ENCODE results near the gene MAPK12. TPM values are rescaled to one million over a fixed set of nuclear protein-coding genes. Genes with fewer than 3 reads are reported as not detected.

The MAPK12 gene
- total and polyA plus RNA-seq, 2 donors (not counting 1 experiment from before 2014, with no cell fraction given) = 6.5 to 7.8 TPM

DNA sequence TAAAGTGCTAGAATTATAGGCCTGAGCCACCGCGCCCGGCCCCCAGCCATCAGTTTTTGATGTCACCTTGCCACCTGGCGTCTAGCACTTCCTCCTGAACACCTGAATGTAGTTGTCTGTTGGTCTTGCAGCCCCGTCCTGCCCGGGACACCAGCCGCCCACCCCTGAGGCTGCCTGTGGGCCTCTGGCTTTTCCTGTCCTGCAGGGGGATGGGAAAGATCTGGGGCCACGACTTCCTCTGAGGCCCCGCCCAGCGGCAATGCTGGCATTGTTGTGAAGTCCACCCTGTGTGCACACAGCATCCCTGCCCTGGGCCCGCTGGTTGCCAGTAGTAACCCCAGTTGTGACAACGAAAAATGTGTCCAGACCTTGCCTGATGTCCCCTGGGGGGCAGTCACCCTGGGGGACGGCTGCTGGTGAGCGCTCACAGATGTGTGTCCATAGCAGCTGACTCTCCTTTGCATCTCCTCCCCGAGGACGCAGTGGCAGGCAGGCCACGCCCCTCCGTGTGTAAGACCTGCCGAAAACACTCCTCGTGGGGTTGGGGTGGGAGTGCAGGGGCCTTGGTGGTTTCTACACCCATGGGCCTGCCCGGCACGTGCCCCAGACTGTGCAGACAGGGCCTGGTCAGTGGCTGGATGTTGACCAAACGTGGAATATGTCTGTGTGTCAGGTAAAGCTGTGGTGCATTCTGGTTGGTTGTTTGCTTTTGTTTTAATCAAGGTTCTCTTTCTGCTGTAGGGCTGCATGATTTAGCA lies 53.9 kb downstream of the MAPK12 start:
- ChIA-PET CTCF (interaction anchor here (0.7 to 5.2 kb wide), 10 partner anchors 16 to 277 kb away, joined by 3 to 75 read pairs (median 3); partner anchors contain the start of genes HDAC10 and PANX2), POLR2A (interaction anchor here (4.5 kb wide), 1 partner anchor 17 kb away, joined by 43 read pairs; no protein-coding TSS in a partner anchor)
- peak; percentile 68 for DNase-seq
- Histone ChIP-seq H3K27me3 (replicated peaks in 1 of 4; ENCODE audit: control extremely low read depth in 1 of 4, control insufficient read depth in 3 of 4, insufficient read depth in 4 of 4, low read length in 3 of 4) (no peaks in the 10 kb centered on the region), H3K4me1 (ENCODE audit: control insufficient read depth in 2 of 2, insufficient read depth in 2 of 2, low read length in 2 of 2) (peaks cover 15 to 26% of the 10 kb centered on the region in 2 donors), H4K20me1 (ENCODE audit: control insufficient read depth, insufficient read depth, low read length, poor library complexity, severe bottlenecking) (peaks cover 65% of the 10 kb centered on the region), H3K79me2 (ENCODE audit: control insufficient read depth, insufficient read depth, low read length) (peaks cover 44% of the 10 kb centered on the region), H3K36me3 (replicated peaks in 1 of 2; ENCODE audit: control extremely low read depth in 1 of 2, control insufficient read depth in 1 of 2, extremely low read depth in 1 of 2, insufficient read depth in 2 of 2, low read length in 1 of 2) (peaks cover 8 to 45% of the 10 kb centered on the region in 2 experiments), H3K9me3 (ENCODE audit: control extremely low read depth in 1 of 3, control insufficient read depth in 2 of 3, insufficient read depth in 1 of 3, low read length in 2 of 3) (no peaks in the 10 kb centered on the region), H3K9ac (ENCODE audit: low read length) (no peak overlapping the region), H3K4me3 (ENCODE audit: control extremely low read depth in 1 of 5, extremely low read depth in 1 of 5, insufficient read depth in 1 of 5, low read depth in 2 of 5, low read length in 4 of 5) (no peak overlapping the region), H2AFZ (ENCODE audit: insufficient read depth, low read depth, low read length, poor library complexity, severe bottlenecking) (no peak overlapping the region), H3K27ac (ENCODE audit: low read length in 2 of 2) (no peak overlapping the region), H3K4me2 (replicated peaks; ENCODE audit: low read depth, low read length, poor library complexity, severe bottlenecking) (peak overlapping the region; percentile 26)
- H3K4me3 Mint-ChIP-seq = peak overlapping the region; percentile 49
- peak overlapping the region; percentile 80 for H3K27ac Mint-ChIP-seq
- TF ChIP-seq, protein P1, sequence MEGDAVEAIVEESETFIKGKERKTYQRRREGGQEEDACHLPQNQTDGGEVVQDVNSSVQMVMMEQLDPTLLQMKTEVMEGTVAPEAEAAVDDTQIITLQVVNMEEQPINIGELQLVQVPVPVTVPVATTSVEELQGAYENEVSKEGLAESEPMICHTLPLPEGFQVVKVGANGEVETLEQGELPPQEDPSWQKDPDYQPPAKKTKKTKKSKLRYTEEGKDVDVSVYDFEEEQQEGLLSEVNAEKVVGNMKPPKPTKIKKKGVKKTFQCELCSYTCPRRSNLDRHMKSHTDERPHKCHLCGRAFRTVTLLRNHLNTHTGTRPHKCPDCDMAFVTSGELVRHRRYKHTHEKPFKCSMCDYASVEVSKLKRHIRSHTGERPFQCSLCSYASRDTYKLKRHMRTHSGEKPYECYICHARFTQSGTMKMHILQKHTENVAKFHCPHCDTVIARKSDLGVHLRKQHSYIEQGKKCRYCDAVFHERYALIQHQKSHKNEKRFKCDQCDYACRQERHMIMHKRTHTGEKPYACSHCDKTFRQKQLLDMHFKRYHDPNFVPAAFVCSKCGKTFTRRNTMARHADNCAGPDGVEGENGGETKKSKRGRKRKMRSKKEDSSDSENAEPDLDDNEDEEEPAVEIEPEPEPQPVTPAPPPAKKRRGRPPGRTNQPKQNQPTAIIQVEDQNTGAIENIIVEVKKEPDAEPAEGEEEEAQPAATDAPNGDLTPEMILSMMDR (IDR thresholded peaks at IDR 0.05) = no peak
- no peak for TF ChIP-seq EZH2 (IDR thresholded peaks at IDR 0.05; ENCODE audit: borderline replicate concordance, insufficient read depth, low read depth, low read length, poor library complexity, severe bottlenecking)
- intact Hi-C loops (cut with micrococcal nuclease) = loop anchor here (5.0 to 10.0 kb wide), 2 partner anchors 280 to 443 kb away; no protein-coding TSS in a partner anchor
- 16% methylated on average over 22 of the region's 23 CpGs for WGBS (ENCODE audit: insufficient coverage)
- no peaks in the 10 kb centered on the region for H3K9me3 Mint-ChIP-seq (ENCODE audit: insufficient read depth)
- peaks cover 41% of the 10 kb centered on the region for H3K4me1 Mint-ChIP-seq
- ATAC-seq (ENCODE audit: low read depth) = peak; percentile 86
- no peaks in the 10 kb centered on the region for H3K27me3 Mint-ChIP-seq

DNA sequence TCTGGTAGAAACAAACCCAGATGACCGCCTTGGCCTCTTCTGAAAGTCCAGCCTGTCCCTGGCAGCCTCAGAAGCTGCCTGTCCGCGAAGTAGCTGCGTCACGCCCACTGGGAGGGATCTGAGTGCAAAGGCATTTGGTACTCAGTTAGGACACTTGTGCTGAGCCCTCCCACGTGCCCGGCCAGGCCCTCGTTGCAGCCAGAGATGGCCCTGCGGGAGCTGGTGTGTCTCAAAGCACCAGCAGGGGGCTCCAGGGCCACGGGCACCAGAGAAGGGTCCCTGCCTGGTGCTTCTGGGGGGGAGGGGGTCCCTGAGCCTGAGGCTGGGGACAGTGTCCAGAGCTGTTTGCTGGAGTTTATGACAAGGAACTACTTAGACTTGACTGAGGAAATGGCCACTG lies 54.9 kb downstream of the MAPK12 start:
- Histone ChIP-seq H2AFZ (ENCODE audit: insufficient read depth, low read depth, low read length, poor library complexity, severe bottlenecking) (no peak overlapping the region), H3K4me2 (replicated peaks; ENCODE audit: low read depth, low read length, poor library complexity, severe bottlenecking) (no peak overlapping the region), H3K36me3 (replicated peaks in 1 of 2; ENCODE audit: control extremely low read depth in 1 of 2, control insufficient read depth in 1 of 2, extremely low read depth in 1 of 2, insufficient read depth in 2 of 2, low read length in 1 of 2) (peaks cover 8 to 40% of the 10 kb centered on the region in 2 experiments), H4K20me1 (ENCODE audit: control insufficient read depth, insufficient read depth, low read length, poor library complexity, severe bottlenecking) (peaks cover 60% of the 10 kb centered on the region), H3K4me3 (ENCODE audit: control extremely low read depth in 1 of 5, extremely low read depth in 1 of 5, insufficient read depth in 1 of 5, low read depth in 2 of 5, low read length in 4 of 5) (no peak overlapping the region), H3K4me1 (ENCODE audit: control insufficient read depth in 2 of 2, insufficient read depth in 2 of 2, low read length in 2 of 2) (peaks cover 23 to 35% of the 10 kb centered on the region in 2 donors), H3K9ac (ENCODE audit: low read length) (no peak overlapping the region), H3K79me2 (ENCODE audit: control insufficient read depth, insufficient read depth, low read length) (peaks cover 49% of the 10 kb centered on the region), H3K27me3 (replicated peaks in 1 of 4; ENCODE audit: control extremely low read depth in 1 of 4, control insufficient read depth in 3 of 4, insufficient read depth in 4 of 4, low read length in 3 of 4) (no peaks in the 10 kb centered on the region), H3K9me3 (ENCODE audit: control extremely low read depth in 1 of 3, control insufficient read depth in 2 of 3, insufficient read depth in 1 of 3, low read length in 2 of 3) (no peaks in the 10 kb centered on the region), H3K27ac (ENCODE audit: low read length in 2 of 2) (no peak overlapping the region)
- H3K27me3 Mint-ChIP-seq = no peaks in the 10 kb centered on the region
- no peak for ATAC-seq (ENCODE audit: low read depth)
- H3K4me1 Mint-ChIP-seq = peaks cover 47% of the 10 kb centered on the region
- ChIA-PET CTCF (interaction anchor here (0.7 to 5.2 kb wide), 7 partner anchors 12 to 283 kb away, joined by 3 to 75 read pairs (median 5); partner anchors contain the start of gene HDAC10), POLR2A (interaction anchor here (0.6 to 4.5 kb wide), 2 partner anchors 16 to 37 kb away, joined by 3 to 43 read pairs; no protein-coding TSS in a partner anchor)
- H3K4me3 Mint-ChIP-seq = peak overlapping the region; percentile 10
- peak; percentile 36 for DNase-seq
- TF ChIP-seq EZH2 (IDR thresholded peaks at IDR 0.05; ENCODE audit: borderline replicate concordance, insufficient read depth, low read depth, low read length, poor library complexity, severe bottlenecking) = no peak
- TF ChIP-seq, protein P1 (IDR thresholded peaks at IDR 0.05) = peak; percentile 42
- intact Hi-C loops (cut with micrococcal nuclease) = loop anchor here (5.0 to 10.0 kb wide), 2 partner anchors 279 to 442 kb away; no protein-coding TSS in a partner anchor
- peak overlapping the region; percentile 56 for H3K27ac Mint-ChIP-seq
- no peaks in the 10 kb centered on the region for H3K9me3 Mint-ChIP-seq (ENCODE audit: insufficient read depth)
- WGBS (ENCODE audit: insufficient coverage) = 81% methylated on average over 10 of the region's 10 CpGs

All from B cell (primary cell).